Stimulated activated naive CD8-positive, alpha-beta T cell treated with anti-CD3 and anti-CD28 coated beads, Interleukin-15, Interleukin-2, amounts not matched to agents 100 U/mL and 50 U/mL, for 24 hours (primary cell): Measurements from ENCODE around the gene CCDC92.
"Not testable (repeated sequence)": the region's sequence is repeated elsewhere in the genome, so short reads cannot be mapped to it uniquely, and the experiment has no call there.

ENCODE experiments used
- ATAC-seq: fragments of 150-1000 bp; cut with Tn5 transposase; one replicate; pipeline ENCODE4 v1.10.0; 2021
- DNase-seq: peaks from one replicate; pipeline ENCODE4 v3.0.0; 2021

CCDC92 gene

GRCh38 chr12:123936471-123936870 lies 36.2 kb downstream of the CCDC92 start:
- ATAC-seq = no peak

GRCh38 chr12:123935956-123936355 lies 36.7 kb downstream of the CCDC92 start:
- no peak for DNase-seq
- ATAC-seq = no peak

More at GRCh38 chr12:123936471-123936870, 36.2 kb downstream of the CCDC92 start:
- DNase-seq = no peak

GRCh38 chr12:123934829-123935228 lies 37.8 kb downstream of the CCDC92 start:
- no peak for ATAC-seq

GRCh38 chr12:123934016-123934620 lies 38.5 kb downstream of the CCDC92 start:
- no peak for DNase-seq
- no peak for ATAC-seq

More at GRCh38 chr12:123934829-123935228, 37.8 kb downstream of the CCDC92 start:
- DNase-seq = no peak

- DNase-seq (no peak), ATAC-seq (no peak)
Observed at GRCh38 chr12:123933214-123933613, 39.4 kb downstream of the CCDC92 start.

- ATAC-seq = peak; percentile 57
- peak; percentile 31 for DNase-seq
Observed at GRCh38 chr12:123931686-123932321, 40.8 kb downstream of the CCDC92 start.

GRCh38 chr12:123929946-123930583 lies 42.6 kb downstream of the CCDC92 start:
- DNase-seq (no peak), ATAC-seq (no peak)

GRCh38 chr12:123928897-123929296 lies 43.7 kb downstream of the CCDC92 start:
- DNase-seq = no peak
- ATAC-seq = no peak

- DNase-seq = no peak
Observed at GRCh38 chr12:123928274-123928865, 44.3 kb downstream of the CCDC92 start.

GRCh38 chr12:123924539-123924938 lies 48.1 kb downstream of the CCDC92 start:
- DNase-seq = no peak

More at GRCh38 chr12:123928274-123928865, 44.3 kb downstream of the CCDC92 start:
- no peak for ATAC-seq

GRCh38 chr12:123923927-123924326 lies 48.7 kb downstream of the CCDC92 start:
- ATAC-seq = no peak
- DNase-seq = no peak

More at GRCh38 chr12:123924539-123924938, 48.1 kb downstream of the CCDC92 start:
- ATAC-seq = no peak

GRCh38 chr12:123923038-123923437 lies 49.6 kb downstream of the CCDC92 start:
- DNase-seq (no peak), ATAC-seq (no peak)

GRCh38 chr12:123919980-123920360 lies 52.7 kb downstream of the CCDC92 start:
- no peak for ATAC-seq
- DNase-seq = no peak

- ATAC-seq (no peak), DNase-seq (no peak)
Observed at GRCh38 chr12:123917337-123917850, 55.2 kb downstream of the CCDC92 start.

GRCh38 chr12:123916729-123917128 lies 55.9 kb downstream of the CCDC92 start:
- ATAC-seq = peak; percentile 98
- DNase-seq = peak; percentile 66

GRCh38 chr12:123914726-123915333 lies 57.8 kb downstream of the CCDC92 start:
- ATAC-seq = no peak

GRCh38 chr12:123912415-123913380 lies 59.9 kb downstream of the CCDC92 start:
- DNase-seq = no peak
- ATAC-seq = no peak

More at GRCh38 chr12:123914726-123915333, 57.8 kb downstream of the CCDC92 start:
- DNase-seq = no peak

GRCh38 chr12:123911672-123912409 lies 60.8 kb downstream of the CCDC92 start:
- not testable (repeated sequence) for ATAC-seq, DNase-seq

- DNase-seq (no peak), ATAC-seq (peak; percentile 21)
Observed at GRCh38 chr12:123910761-123911193, 61.9 kb downstream of the CCDC92 start.

GRCh38 chr12:123910057-123910456 lies 62.6 kb downstream of the CCDC92 start:
- DNase-seq = no peak
- ATAC-seq = no peak
